ENCODE data around the gene RHCG. TPM values are rescaled to one million over a fixed set of nuclear protein-coding genes. Genes with fewer than 3 reads are reported as not detected.

The RHCG gene
- total and polyA plus RNA-seq, 2 donors (not counting 1 experiment from before 2014, with no cell fraction given), result under 0.01 TPM; not detected in 1

- Histone ChIP-seq H3K79me2 (ENCODE audit: control insufficient read depth, insufficient read depth, low read length) (no peaks in the 10 kb centered on the region), H3K4me1 (ENCODE audit: control insufficient read depth, extremely low read depth, insufficient read depth, low read length) (no peaks in the 10 kb centered on the region), H3K9ac (ENCODE audit: insufficient read depth, low read length) (no peak overlapping the region), H2AFZ (ENCODE audit: low read length) (no peak overlapping the region), H3K4me2 (ENCODE audit: extremely low read depth, insufficient read depth, low read length) (no peak overlapping the region), H3K27me3 (ENCODE audit: control insufficient read depth, insufficient read depth, low read length) (peaks cover 6% of the 10 kb centered on the region), H3K36me3 (ENCODE audit: control insufficient read depth, insufficient read depth, low read length) (no peaks in the 10 kb centered on the region), H3K27ac (ENCODE audit: insufficient read depth, low read length) (no peak overlapping the region), H4K20me1 (ENCODE audit: control insufficient read depth, extremely low read depth, insufficient read depth, low read length) (no peaks in the 10 kb centered on the region), H3K9me3 (ENCODE audit: control insufficient read depth, insufficient read depth, low read depth, low read length) (no peaks in the 10 kb centered on the region), H3K4me3 (replicated peaks in 1 of 4; ENCODE audit: control extremely low read depth in 1 of 4, insufficient read depth in 1 of 4, low read depth in 3 of 4, low read length in 4 of 4) (no peak overlapping the region)
- no peak for TF ChIP-seq EZH2 (IDR thresholded peaks at IDR 0.05; ENCODE audit: low read length, missing control alignments)
- TF ChIP-seq CTCF (conservative IDR thresholded peaks at IDR 0.05 in 1 of 2, IDR thresholded peaks at IDR 0.05 in 1 of 2; ENCODE audit: low read depth in 1 of 2, low read length in 2 of 2), result no peak
- DNase-seq (ENCODE audit: low read depth in 2 of 2), result no peak
Measured at GRCh38 chr15:89521605-89522004, 25.2 kb upstream of the RHCG start.

- Histone ChIP-seq H3K27me3 (ENCODE audit: control insufficient read depth, insufficient read depth, low read length) (peaks cover 16% of the 10 kb centered on the region), H4K20me1 (ENCODE audit: control insufficient read depth, extremely low read depth, insufficient read depth, low read length) (no peaks in the 10 kb centered on the region)
Measured at GRCh38 chr15:89515477-89515876, 19.1 kb upstream of the RHCG start.

GRCh38 chr15:89514596-89515406 lies 18.4 kb upstream of the RHCG start:
- peaks cover 16% of the 10 kb centered on the region for H3K27me3 ChIP-seq (ENCODE audit: control insufficient read depth, insufficient read depth, low read length)
- no peak overlapping the region for H3K27ac ChIP-seq (ENCODE audit: insufficient read depth, low read length)
- TF ChIP-seq EZH2 (IDR thresholded peaks at IDR 0.05; ENCODE audit: low read length, missing control alignments) (no peak), CTCF (conservative IDR thresholded peaks at IDR 0.05 in 1 of 2, IDR thresholded peaks at IDR 0.05 in 1 of 2; ENCODE audit: low read depth in 1 of 2, low read length in 2 of 2) (no peak)
- H3K9me3 ChIP-seq (ENCODE audit: control insufficient read depth, insufficient read depth, low read depth, low read length), result no peaks in the 10 kb centered on the region
- H4K20me1 ChIP-seq (ENCODE audit: control insufficient read depth, extremely low read depth, insufficient read depth, low read length), result no peaks in the 10 kb centered on the region
- no peak overlapping the region for H3K9ac ChIP-seq (ENCODE audit: insufficient read depth, low read length)
- no peak for DNase-seq (ENCODE audit: low read depth in 2 of 2)
- no peaks in the 10 kb centered on the region for H3K36me3 ChIP-seq (ENCODE audit: control insufficient read depth, insufficient read depth, low read length)
- no peak overlapping the region for H3K4me3 ChIP-seq (replicated peaks in 1 of 4; ENCODE audit: control extremely low read depth in 1 of 4, insufficient read depth in 1 of 4, low read depth in 3 of 4, low read length in 4 of 4)
- H3K79me2 ChIP-seq (ENCODE audit: control insufficient read depth, insufficient read depth, low read length), result no peaks in the 10 kb centered on the region
- no peaks in the 10 kb centered on the region for H3K4me1 ChIP-seq (ENCODE audit: control insufficient read depth, extremely low read depth, insufficient read depth, low read length)
- H2AFZ ChIP-seq (ENCODE audit: low read length), result no peak overlapping the region
- H3K4me2 ChIP-seq (ENCODE audit: extremely low read depth, insufficient read depth, low read length), result no peak overlapping the region

More at GRCh38 chr15:89515477-89515876, 19.1 kb upstream of the RHCG start:
- Histone ChIP-seq H3K9ac (ENCODE audit: insufficient read depth, low read length) (no peak overlapping the region), H3K4me3 (replicated peaks in 1 of 4; ENCODE audit: control extremely low read depth in 1 of 4, insufficient read depth in 1 of 4, low read depth in 3 of 4, low read length in 4 of 4) (no peak overlapping the region), H2AFZ (ENCODE audit: low read length) (no peak overlapping the region), H3K79me2 (ENCODE audit: control insufficient read depth, insufficient read depth, low read length) (no peaks in the 10 kb centered on the region), H3K27ac (ENCODE audit: insufficient read depth, low read length) (no peak overlapping the region), H3K4me1 (ENCODE audit: control insufficient read depth, extremely low read depth, insufficient read depth, low read length) (no peaks in the 10 kb centered on the region), H3K9me3 (ENCODE audit: control insufficient read depth, insufficient read depth, low read depth, low read length) (no peaks in the 10 kb centered on the region), H3K4me2 (ENCODE audit: extremely low read depth, insufficient read depth, low read length) (no peak overlapping the region), H3K36me3 (ENCODE audit: control insufficient read depth, insufficient read depth, low read length) (no peaks in the 10 kb centered on the region)
- TF ChIP-seq EZH2 (IDR thresholded peaks at IDR 0.05; ENCODE audit: low read length, missing control alignments) (no peak), CTCF (conservative IDR thresholded peaks at IDR 0.05 in 1 of 2, IDR thresholded peaks at IDR 0.05 in 1 of 2; ENCODE audit: low read depth in 1 of 2, low read length in 2 of 2) (no peak)
- DNase-seq (ENCODE audit: low read depth in 2 of 2), result no peak
